Thoracic aorta (tissue), 2 donors: ENCODE data around the gene MBD5. TPM values are rescaled to one million over a fixed set of nuclear protein-coding genes. Genes with fewer than 3 reads are reported as not detected.

Experiments used
- ATAC-seq: fragments of 150-250 bp; one replicate; pipeline ENCODE4 v1.8.0; 2017; ENCODE audit warnings: low read depth; ENCODE audit not compliant: insufficient number of reproducible peaks, low FRiP score
- DNase-seq: peaks from one replicate; pipeline ENCODE4 v3.0.0-alpha.2; 2020; ENCODE audit warnings: low spot score
- H3K27ac ChIP-seq, 2 donors: fragments of 200-600 bp; sonication (generic); 1 replicate in 1 of 2; 2 replicates in 1 of 2; pipeline ENCODE4 v1.5.1; 2016; ENCODE audit warnings: mild to moderate bottlenecking in 2 of 2, moderate library complexity in 2 of 2
- H3K27me3 ChIP-seq: fragments of 200-600 bp; sonication (generic); replicated peaks from 2 replicates; pipeline ENCODE4 v1.6.0; 2016; ENCODE audit warnings: mild to moderate bottlenecking; ENCODE audit not compliant: insufficient read depth
- H3K36me3 ChIP-seq: fragments of 200-600 bp; sonication (generic); one replicate; pipeline ENCODE4 v1.5.1; 2016
- H3K4me1 ChIP-seq, 2 donors: fragments of 200-600 bp; sonication (generic); 1 replicate in 1 of 2; 2 replicates in 1 of 2; pipeline versions ENCODE4 v1.5.1 to v1.6.0; 2016; ENCODE audit warnings: low read depth in 2 of 2, mild to moderate bottlenecking in 1 of 2; ENCODE audit not compliant: control insufficient read depth in 1 of 2
- H3K4me3 ChIP-seq: fragments of 200-600 bp; sonication (generic); 2 replicates; pipeline ENCODE4 v1.5.1; 2016; ENCODE audit warnings: mild to moderate bottlenecking
- H3K9me3 ChIP-seq: fragments of 200-600 bp; sonication (generic); 2 replicates; pipeline ENCODE4 v1.5.1; 2016
- total RNA-seq, 2 donors: library from RNA; depleted of rRNA; stranded (reverse); fragments of >200 nt; gene quantifications; one replicate each; pipeline versions ENCODE4 v1.1.0 to v1.2.3, GENCODE V29; 2016
- TF ChIP-seq, protein P1 (sequence below): fragments of 200-600 bp; sonication (generic); IDR thresholded peaks from one replicate; pipeline ENCODE4 v1.5.1; 2019; ENCODE audit warnings: antibody characterized with exemption

Gene MBD5
- total RNA-seq, 2 donors from 2014 or later, result 35.1 to 50.3 TPM

DNA sequence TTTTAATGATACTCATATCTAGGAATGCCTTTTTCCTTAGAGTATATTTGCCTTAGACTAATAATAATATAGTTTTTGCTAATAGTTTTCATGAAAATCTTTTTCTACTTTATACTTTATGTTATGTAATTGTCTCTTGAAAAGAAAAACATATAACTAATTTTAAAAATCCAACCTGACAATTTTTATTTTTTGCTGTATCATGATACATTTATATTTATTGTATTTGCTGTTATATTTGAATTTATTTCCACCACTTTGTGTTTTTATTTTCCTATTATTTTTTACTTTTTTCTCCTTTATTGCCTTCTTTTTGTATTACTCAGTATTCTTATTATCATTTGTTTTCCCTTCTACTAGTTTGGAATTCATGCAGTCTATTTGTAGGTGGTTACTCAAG is 85.4 kb downstream of the MBD5 start:
- no peak overlapping the region for H3K4me3 ChIP-seq
- H3K36me3 ChIP-seq, result no peaks in the 10 kb centered on the region
- TF ChIP-seq, protein P1, sequence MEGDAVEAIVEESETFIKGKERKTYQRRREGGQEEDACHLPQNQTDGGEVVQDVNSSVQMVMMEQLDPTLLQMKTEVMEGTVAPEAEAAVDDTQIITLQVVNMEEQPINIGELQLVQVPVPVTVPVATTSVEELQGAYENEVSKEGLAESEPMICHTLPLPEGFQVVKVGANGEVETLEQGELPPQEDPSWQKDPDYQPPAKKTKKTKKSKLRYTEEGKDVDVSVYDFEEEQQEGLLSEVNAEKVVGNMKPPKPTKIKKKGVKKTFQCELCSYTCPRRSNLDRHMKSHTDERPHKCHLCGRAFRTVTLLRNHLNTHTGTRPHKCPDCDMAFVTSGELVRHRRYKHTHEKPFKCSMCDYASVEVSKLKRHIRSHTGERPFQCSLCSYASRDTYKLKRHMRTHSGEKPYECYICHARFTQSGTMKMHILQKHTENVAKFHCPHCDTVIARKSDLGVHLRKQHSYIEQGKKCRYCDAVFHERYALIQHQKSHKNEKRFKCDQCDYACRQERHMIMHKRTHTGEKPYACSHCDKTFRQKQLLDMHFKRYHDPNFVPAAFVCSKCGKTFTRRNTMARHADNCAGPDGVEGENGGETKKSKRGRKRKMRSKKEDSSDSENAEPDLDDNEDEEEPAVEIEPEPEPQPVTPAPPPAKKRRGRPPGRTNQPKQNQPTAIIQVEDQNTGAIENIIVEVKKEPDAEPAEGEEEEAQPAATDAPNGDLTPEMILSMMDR, result no peak
- H3K27me3 ChIP-seq, result no peaks in the 10 kb centered on the region
- ATAC-seq (no peak), DNase-seq (no peak)
- H3K9me3 ChIP-seq, result no peaks in the 10 kb centered on the region
- H3K27ac ChIP-seq, result no peak overlapping the region
- H3K4me1 ChIP-seq, result peaks cover 8 to 11% of the 10 kb centered on the region in 2 donors

DNA sequence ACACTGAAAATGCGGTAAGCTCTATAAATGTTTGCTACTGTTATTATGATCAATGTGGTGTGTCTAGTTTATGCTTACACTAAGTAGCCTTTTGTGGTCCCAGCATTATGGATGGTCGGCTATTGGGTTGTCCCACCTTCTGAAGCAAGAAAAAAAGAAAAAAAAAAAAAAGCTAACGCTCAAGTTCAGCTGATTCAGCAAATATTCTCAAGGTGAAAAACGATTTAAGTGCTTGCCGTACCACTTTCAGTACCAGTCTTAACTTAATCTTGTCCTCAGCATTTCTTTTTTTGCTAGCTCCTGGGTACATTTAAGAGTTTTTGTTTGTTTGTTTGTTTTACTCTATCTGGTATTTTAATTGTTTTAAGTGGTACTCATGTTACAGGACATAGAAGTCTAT is 87.5 kb downstream of the MBD5 start:
- no peaks in the 10 kb centered on the region for H3K36me3 ChIP-seq
- H3K4me3 ChIP-seq, result no peak overlapping the region
- H3K9me3 ChIP-seq, result no peaks in the 10 kb centered on the region
- no peak overlapping the region for H3K27ac ChIP-seq
- peaks cover 0 to 3% of the 10 kb centered on the region in 2 donors for H3K4me1 ChIP-seq
- TF ChIP-seq, protein P1, result no peak
- ATAC-seq, result no peak
- no peak for DNase-seq
- no peaks in the 10 kb centered on the region for H3K27me3 ChIP-seq

DNA sequence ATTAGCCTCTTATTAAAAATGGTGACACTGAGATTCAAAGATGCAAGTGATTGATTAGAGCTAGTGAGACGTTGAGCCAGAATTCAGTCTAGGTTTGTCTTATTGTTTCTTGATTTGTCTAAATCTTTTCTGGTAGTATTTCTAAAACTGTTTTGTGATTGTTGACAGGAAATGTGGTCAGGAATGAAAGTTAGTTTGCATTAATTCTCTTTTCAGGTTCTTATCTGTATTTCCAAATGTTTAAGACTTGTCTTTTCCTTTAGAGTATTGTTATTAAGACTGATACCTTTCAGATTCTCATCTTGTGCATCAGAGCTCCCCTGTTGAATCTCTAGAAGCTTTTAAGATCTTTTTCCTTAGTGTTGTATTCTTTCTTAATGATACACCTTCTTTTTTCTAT is 89.3 kb downstream of the MBD5 start:
- Histone ChIP-seq H3K9me3 (no peaks in the 10 kb centered on the region), H3K4me1 (peaks cover 0 to 3% of the 10 kb centered on the region in 2 donors), H3K36me3 (no peaks in the 10 kb centered on the region), H3K27me3 (no peaks in the 10 kb centered on the region), H3K4me3 (no peak overlapping the region), H3K27ac (no peak overlapping the region)
- ATAC-seq (no peak), DNase-seq (no peak)
- TF ChIP-seq, protein P1, result no peak

DNA sequence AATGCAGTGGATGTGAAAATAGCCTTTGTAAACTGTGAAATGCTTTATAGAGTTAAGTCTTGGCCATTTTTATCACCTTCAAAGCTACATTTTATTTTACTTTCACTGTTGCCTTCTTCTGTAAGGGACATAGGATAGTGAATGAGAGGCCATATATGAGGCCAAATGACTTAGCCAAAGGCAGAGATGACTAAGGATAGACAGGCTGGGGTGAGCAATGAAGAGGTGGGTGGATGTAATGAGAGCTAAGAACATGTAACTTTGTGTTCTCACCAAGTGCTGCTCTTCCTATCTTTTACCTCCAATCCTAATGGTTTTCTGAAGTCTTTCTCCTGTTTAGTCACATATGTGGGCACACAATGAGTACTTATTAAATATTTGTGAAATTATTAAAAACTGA is 101.9 kb downstream of the MBD5 start:
- ATAC-seq (no peak), DNase-seq (no peak)
- no peaks in the 10 kb centered on the region for H3K9me3 ChIP-seq
- no peaks in the 10 kb centered on the region for H3K27me3 ChIP-seq
- H3K4me3 ChIP-seq, result no peak overlapping the region
- H3K36me3 ChIP-seq, result no peaks in the 10 kb centered on the region
- TF ChIP-seq, protein P1, result no peak
- H3K27ac ChIP-seq, result no peak overlapping the region
- no peaks in the 10 kb centered on the region for H3K4me1 ChIP-seq

DNA sequence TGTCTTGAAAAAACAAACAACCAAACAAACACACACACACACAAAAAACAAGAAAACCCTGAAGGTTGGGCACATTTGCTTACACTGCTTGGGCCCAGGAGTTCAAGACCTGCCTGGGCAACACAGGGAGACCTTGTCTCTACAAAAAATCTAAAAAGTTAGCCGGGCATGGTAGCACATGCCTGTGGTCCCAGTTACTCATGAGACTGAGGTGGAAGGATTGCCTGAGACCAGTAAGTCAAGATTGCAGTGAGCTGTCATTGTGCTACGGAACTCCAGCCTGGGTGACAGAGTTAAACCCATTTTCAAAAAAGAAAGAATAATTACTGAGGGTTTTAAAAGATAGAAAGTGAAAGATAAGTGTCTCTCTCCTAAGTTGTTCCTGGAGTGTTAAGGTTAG is 103.4 kb downstream of the MBD5 start:
- Histone ChIP-seq H3K9me3 (no peaks in the 10 kb centered on the region), H3K36me3 (no peaks in the 10 kb centered on the region), H3K27ac (no peak overlapping the region), H3K27me3 (no peaks in the 10 kb centered on the region), H3K4me1 (no peaks in the 10 kb centered on the region), H3K4me3 (no peak overlapping the region)
- no peak for ATAC-seq
- DNase-seq, result no peak
- TF ChIP-seq, protein P1, result no peak
